ENCODE measurements around the gene PRKAA2.

PRKAA2 gene

GRCh38 chr1:56627019-56627635, 18.0 kb upstream of the PRKAA2 start:
- DNase-seq (ENCODE audit: extremely low read depth, insufficient read length), result no peak
- no peaks in the 10 kb centered on the region for H3K27me3 ChIP-seq (replicated peaks; ENCODE audit: control insufficient read depth, insufficient read depth, low read length)
- no peak for TF ChIP-seq CTCF (IDR thresholded peaks at IDR 0.05; ENCODE audit: insufficient read depth, low read length, poor library complexity, severe bottlenecking)

GRCh38 chr1:56627636-56628039, 17.5 kb upstream of the PRKAA2 start:
- Histone ChIP-seq H3K27me3 (replicated peaks; ENCODE audit: control insufficient read depth, insufficient read depth, low read length) (no peaks in the 10 kb centered on the region), H3K36me3 (ENCODE audit: control insufficient read depth, insufficient read depth, low read length) (no peaks in the 10 kb centered on the region), H3K4me3 (replicated peaks; ENCODE audit: low read depth, low read length) (no peak overlapping the region)
- DNase-seq (ENCODE audit: extremely low read depth, insufficient read length), result no peak
- no peak for TF ChIP-seq CTCF (IDR thresholded peaks at IDR 0.05; ENCODE audit: insufficient read depth, low read length, poor library complexity, severe bottlenecking)

More at GRCh38 chr1:56627019-56627635, 18.0 kb upstream of the PRKAA2 start:
- Histone ChIP-seq H3K36me3 (ENCODE audit: control insufficient read depth, insufficient read depth, low read length) (no peaks in the 10 kb centered on the region), H3K4me3 (replicated peaks; ENCODE audit: low read depth, low read length) (no peak overlapping the region)

GRCh38 chr1:56630786-56631185, 14.3 kb upstream of the PRKAA2 start:
- Histone ChIP-seq H3K27me3 (replicated peaks; ENCODE audit: control insufficient read depth, insufficient read depth, low read length) (no peaks in the 10 kb centered on the region), H3K36me3 (ENCODE audit: control insufficient read depth, insufficient read depth, low read length) (no peaks in the 10 kb centered on the region), H3K4me3 (replicated peaks; ENCODE audit: low read depth, low read length) (no peak overlapping the region)
- no peak for DNase-seq (ENCODE audit: extremely low read depth, insufficient read length)
- no peak for TF ChIP-seq CTCF (IDR thresholded peaks at IDR 0.05; ENCODE audit: insufficient read depth, low read length, poor library complexity, severe bottlenecking)

GRCh38 chr1:56631901-56632300, 13.2 kb upstream of the PRKAA2 start:
- TF ChIP-seq CTCF (IDR thresholded peaks at IDR 0.05; ENCODE audit: insufficient read depth, low read length, poor library complexity, severe bottlenecking), result no peak
- no peak for DNase-seq (ENCODE audit: extremely low read depth, insufficient read length)

GRCh38 chr1:56634981-56635380, 10.1 kb upstream of the PRKAA2 start:
- TF ChIP-seq CTCF (IDR thresholded peaks at IDR 0.05; ENCODE audit: insufficient read depth, low read length, poor library complexity, severe bottlenecking), result no peak
- DNase-seq (ENCODE audit: extremely low read depth, insufficient read length), result no peak

More at GRCh38 chr1:56631901-56632300, 13.2 kb upstream of the PRKAA2 start:
- Histone ChIP-seq H3K27me3 (replicated peaks; ENCODE audit: control insufficient read depth, insufficient read depth, low read length) (no peaks in the 10 kb centered on the region), H3K4me3 (replicated peaks; ENCODE audit: low read depth, low read length) (no peak overlapping the region), H3K36me3 (ENCODE audit: control insufficient read depth, insufficient read depth, low read length) (no peaks in the 10 kb centered on the region)

GRCh38 chr1:56638248-56638647, 6.9 kb upstream of the PRKAA2 start:
- no peak overlapping the region for H3K4me3 ChIP-seq (replicated peaks; ENCODE audit: low read depth, low read length)
- TF ChIP-seq CTCF (IDR thresholded peaks at IDR 0.05; ENCODE audit: insufficient read depth, low read length, poor library complexity, severe bottlenecking), result no peak
- no peaks in the 10 kb centered on the region for H3K27me3 ChIP-seq (replicated peaks; ENCODE audit: control insufficient read depth, insufficient read depth, low read length)
- H3K36me3 ChIP-seq (ENCODE audit: control insufficient read depth, insufficient read depth, low read length), result no peaks in the 10 kb centered on the region
- DNase-seq (ENCODE audit: extremely low read depth, insufficient read length), result no peak

More at GRCh38 chr1:56634981-56635380, 10.1 kb upstream of the PRKAA2 start:
- Histone ChIP-seq H3K4me3 (replicated peaks; ENCODE audit: low read depth, low read length) (no peak overlapping the region), H3K27me3 (replicated peaks; ENCODE audit: control insufficient read depth, insufficient read depth, low read length) (no peaks in the 10 kb centered on the region), H3K36me3 (ENCODE audit: control insufficient read depth, insufficient read depth, low read length) (no peaks in the 10 kb centered on the region)

Data from GM06990 (cell line).